Gastroesophageal sphincter (tissue), 4 donors: ENCODE results near the gene CNTNAP2. TPM values are rescaled to one million over a fixed set of nuclear protein-coding genes. Genes with fewer than 3 reads are reported as not detected.

ENCODE experiments used
- ATAC-seq: fragments of 150-250 bp; one replicate; pipeline ENCODE4 v1.9.1; 2016; ENCODE audit warnings: mild to moderate bottlenecking, moderate library complexity
- H3K27ac ChIP-seq, 4 donors: fragments of 200-600 bp; sonication (generic) in 3 of 4; 1 replicate in 3 of 4; 2 replicates in 1 of 4; pipeline ENCODE4 v1.5.1; 2016 to 2019
- H3K27me3 ChIP-seq: fragments of 200-600 bp; sonication (generic); one replicate; pipeline ENCODE4 v1.5.1; 2019
- H3K36me3 ChIP-seq, 2 donors: fragments of 200-600 bp; sonication (generic); one replicate each; pipeline ENCODE4 v1.5.1; 2019; ENCODE audit warnings: control low read depth in 1 of 2
- H3K4me1 ChIP-seq, 3 donors: fragments of 200-600 bp; sonication (generic); 1 replicate in 2 of 3; 2 replicates in 1 of 3; pipeline ENCODE4 v1.5.1; 2016 to 2019; ENCODE audit warnings: control low read depth in 2 of 3
- H3K4me3 ChIP-seq, 2 donors: fragments of 200-600 bp; sonication (generic); one replicate each; pipeline ENCODE4 v1.5.1; 2019; ENCODE audit warnings: mild to moderate bottlenecking in 1 of 2, moderate library complexity in 1 of 2
- H3K9me3 ChIP-seq, 3 donors: fragments of 200-600 bp; sonication (generic); one replicate each; pipeline ENCODE4 v1.5.1; 2017 to 2019; ENCODE audit warnings: control low read depth in 2 of 3
- EP300 ChIP-seq: sonication (generic); formaldehyde crosslinking; IDR thresholded peaks from one replicate; pipeline ENCODE4 v1.6.1; 2017; ENCODE audit warnings: antibody characterized with exemption, mild to moderate bottlenecking
- POLR2A ChIP-seq, 2 donors: fragments of 450-650 bp; IDR thresholded peaks; one replicate each; pipeline ENCODE4 v1.6.1; 2017; ENCODE audit warnings: antibody characterized with exemption in 2 of 2, mild to moderate bottlenecking in 2 of 2, moderate library complexity in 1 of 2
- POLR2AphosphoS5 ChIP-seq: sonication (generic); formaldehyde crosslinking; IDR thresholded peaks from one replicate; pipeline ENCODE4 v1.6.1; 2017; ENCODE audit warnings: antibody characterized with exemption
- WGBS, 2 donors: methylation state at CpG; one replicate each; pipeline ENCODE4 v1.1.5; 2018; ENCODE audit warnings: low coverage in 1 of 2; 5-methylcytosine and 5-hydroxymethylcytosine counted together
- total RNA-seq, 4 donors: library from RNA; depleted of rRNA; stranded (reverse); fragments of >200 nt; gene quantifications; one replicate each; pipeline ENCODE4 v1.1.0, GENCODE V29; 2016
- TF ChIP-seq, protein P1 (sequence below), 4 experiments: fragments of 200-600 bp in 2 of 4; fragments of 450-650 bp in 2 of 4; sonication (generic) in 1 of 4; IDR thresholded peaks; one replicate each; pipeline ENCODE4 v1.5.1; 2017 to 2019; ENCODE audit warnings: antibody characterized with exemption in 4 of 4, mild to moderate bottlenecking in 2 of 4, moderate library complexity in 2 of 4

CNTNAP2 gene
- total RNA-seq, 4 donors from 2014 or later: 1.5 to 8.9 (median 3.2) TPM

DNA sequence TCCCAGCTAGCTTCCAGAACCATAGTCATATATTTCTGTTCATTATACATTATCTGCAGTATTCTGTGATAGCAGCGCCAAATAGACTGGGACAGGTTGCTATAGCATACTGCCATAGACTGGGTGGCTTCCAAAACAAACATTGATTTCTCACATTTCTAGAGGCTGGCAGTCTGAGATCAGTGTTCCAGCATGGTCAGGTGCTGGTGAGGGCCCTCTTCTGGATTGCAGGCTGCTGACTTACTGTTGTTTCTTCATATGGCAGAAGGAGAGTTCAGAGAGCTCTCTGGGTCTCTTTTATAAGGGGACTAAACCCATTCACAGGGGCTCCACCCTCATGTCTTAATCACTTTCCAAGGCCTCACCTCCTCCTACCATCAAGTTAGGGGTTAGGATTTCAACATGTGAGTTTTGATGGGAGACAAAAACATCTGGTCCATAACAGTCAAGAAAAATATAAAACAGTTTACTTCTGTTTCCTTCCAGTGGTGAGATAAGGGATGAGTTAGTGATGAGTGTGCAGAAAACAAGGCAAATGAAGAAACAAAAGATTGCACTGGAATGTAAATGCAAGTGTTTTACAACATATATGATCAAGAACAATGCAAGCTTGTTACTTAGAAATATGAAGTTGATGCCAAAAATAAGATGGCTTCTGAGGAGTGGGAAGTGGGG lies 2074.9 kb downstream of the CNTNAP2 start:
- no peak for TF ChIP-seq POLR2AphosphoS5
- no peak for TF ChIP-seq EP300
- TF ChIP-seq, protein P1, sequence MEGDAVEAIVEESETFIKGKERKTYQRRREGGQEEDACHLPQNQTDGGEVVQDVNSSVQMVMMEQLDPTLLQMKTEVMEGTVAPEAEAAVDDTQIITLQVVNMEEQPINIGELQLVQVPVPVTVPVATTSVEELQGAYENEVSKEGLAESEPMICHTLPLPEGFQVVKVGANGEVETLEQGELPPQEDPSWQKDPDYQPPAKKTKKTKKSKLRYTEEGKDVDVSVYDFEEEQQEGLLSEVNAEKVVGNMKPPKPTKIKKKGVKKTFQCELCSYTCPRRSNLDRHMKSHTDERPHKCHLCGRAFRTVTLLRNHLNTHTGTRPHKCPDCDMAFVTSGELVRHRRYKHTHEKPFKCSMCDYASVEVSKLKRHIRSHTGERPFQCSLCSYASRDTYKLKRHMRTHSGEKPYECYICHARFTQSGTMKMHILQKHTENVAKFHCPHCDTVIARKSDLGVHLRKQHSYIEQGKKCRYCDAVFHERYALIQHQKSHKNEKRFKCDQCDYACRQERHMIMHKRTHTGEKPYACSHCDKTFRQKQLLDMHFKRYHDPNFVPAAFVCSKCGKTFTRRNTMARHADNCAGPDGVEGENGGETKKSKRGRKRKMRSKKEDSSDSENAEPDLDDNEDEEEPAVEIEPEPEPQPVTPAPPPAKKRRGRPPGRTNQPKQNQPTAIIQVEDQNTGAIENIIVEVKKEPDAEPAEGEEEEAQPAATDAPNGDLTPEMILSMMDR (IDR thresholded peaks at IDR 0.05): no peak
- TF ChIP-seq POLR2A (IDR thresholded peaks at IDR 0.05): no peak
- H3K9me3 ChIP-seq: no peaks in the 10 kb centered on the region
- 100% methylated on average over 1 of the region's 1 CpG; no CpG with 5 or more reads in 1 of the 2 donors for WGBS, 2 donors
- H3K4me1 ChIP-seq: no peaks in the 10 kb centered on the region
- ATAC-seq: no peak
- no peak overlapping the region for H3K4me3 ChIP-seq
- peaks cover 7% of the 10 kb centered on the region for H3K27me3 ChIP-seq
- no peak overlapping the region for H3K27ac ChIP-seq
- H3K36me3 ChIP-seq: no peaks in the 10 kb centered on the region

DNA sequence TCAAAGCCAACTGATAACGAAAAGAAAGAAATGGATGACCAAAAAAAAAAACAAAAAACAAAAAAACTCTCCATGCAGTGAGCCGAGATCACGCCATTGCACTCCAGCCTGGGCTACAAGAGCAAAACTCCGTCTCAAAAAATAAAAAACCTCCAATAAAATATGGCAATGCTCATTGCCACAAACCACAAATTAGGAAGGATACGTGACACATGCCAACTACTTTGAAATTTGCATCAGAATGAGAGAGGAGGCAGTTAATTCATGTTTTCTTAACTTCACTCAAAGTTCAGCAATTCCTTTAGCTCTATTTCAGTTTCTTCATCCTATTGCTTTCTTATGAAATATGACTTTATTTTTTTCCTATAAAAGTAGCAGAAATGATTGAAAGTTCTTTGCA lies 2075.9 kb downstream of the CNTNAP2 start:
- no peak for TF ChIP-seq POLR2A (IDR thresholded peaks at IDR 0.05)
- no peak for TF ChIP-seq POLR2AphosphoS5
- TF ChIP-seq, protein P1 (IDR thresholded peaks at IDR 0.05): no peak
- no peak for TF ChIP-seq EP300
- WGBS, 2 donors: 80 to 90% methylated on average over 3 to 5 of the region's 5 CpGs
- Histone ChIP-seq H3K4me3 (no peak overlapping the region), H3K9me3 (no peaks in the 10 kb centered on the region), H3K27me3 (peaks cover 10% of the 10 kb centered on the region), H3K27ac (no peak overlapping the region), H3K36me3 (no peaks in the 10 kb centered on the region), H3K4me1 (no peaks in the 10 kb centered on the region)
- ATAC-seq: no peak

DNA sequence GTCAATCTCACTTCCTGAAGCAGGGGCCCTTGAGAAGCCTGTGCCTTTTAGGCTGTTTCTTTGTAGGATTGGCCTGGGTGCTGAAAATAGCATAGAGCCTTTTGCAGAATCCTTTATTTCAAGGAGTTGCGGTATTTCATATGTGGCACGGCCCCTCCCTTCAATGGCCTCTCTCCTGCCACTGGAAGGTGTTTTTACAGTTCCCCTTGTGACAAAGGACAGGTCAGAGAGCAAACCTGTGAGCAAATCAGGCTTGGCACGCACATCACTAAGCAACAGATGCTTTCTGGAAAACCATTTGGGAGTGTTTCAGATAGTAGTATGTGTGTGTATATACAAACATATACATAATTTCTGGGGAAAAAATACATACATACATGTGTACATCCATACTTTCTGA lies 2085.4 kb downstream of the CNTNAP2 start:
- ATAC-seq: no peak
- Histone ChIP-seq H3K9me3 (no peaks in the 10 kb centered on the region), H3K36me3 (no peaks in the 10 kb centered on the region), H3K4me1 (no peaks in the 10 kb centered on the region), H3K27ac (no peak overlapping the region), H3K27me3 (no peaks in the 10 kb centered on the region), H3K4me3 (no peak overlapping the region)
- WGBS, 2 donors: 71 to 76% methylated on average over 3 of the region's 3 CpGs
- no peak for TF ChIP-seq POLR2A (IDR thresholded peaks at IDR 0.05)
- TF ChIP-seq, protein P1 (IDR thresholded peaks at IDR 0.05): no peak
- no peak for TF ChIP-seq EP300
- no peak for TF ChIP-seq POLR2AphosphoS5

DNA sequence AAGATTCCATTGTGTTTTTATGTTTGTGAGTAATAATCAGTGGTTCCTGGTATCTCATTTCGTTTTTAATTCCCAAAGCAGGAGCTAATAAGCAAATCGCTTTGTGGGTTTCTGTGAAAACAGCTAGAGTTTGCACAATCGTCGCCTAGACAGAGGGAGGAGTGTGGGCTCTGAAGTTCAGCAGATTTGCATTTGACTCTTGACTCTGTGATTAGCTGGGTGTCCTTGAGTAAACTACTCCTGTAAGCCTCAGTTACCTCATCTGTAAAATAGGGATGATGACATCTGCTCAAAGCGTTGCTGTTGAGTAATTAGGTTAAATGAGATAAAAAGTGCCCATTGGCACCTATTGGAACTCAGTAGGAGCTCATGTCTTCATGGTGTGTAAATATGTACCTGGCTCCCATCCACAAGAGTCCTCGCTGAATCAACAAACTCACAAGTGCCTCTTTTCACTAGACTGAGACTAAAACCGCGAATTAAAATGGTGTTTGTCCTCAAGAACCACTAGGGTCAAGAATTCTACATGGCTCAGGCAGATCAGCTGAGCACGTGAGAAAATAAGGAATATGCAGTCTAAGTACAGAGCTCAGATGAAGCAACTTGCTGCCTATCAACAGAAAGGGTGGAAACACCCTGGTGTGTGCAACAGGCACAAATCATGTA lies 2088.2 kb downstream of the CNTNAP2 start:
- H3K4me1 ChIP-seq: no peaks in the 10 kb centered on the region
- 87 to 91% methylated on average over 6 to 9 of the region's 9 CpGs for WGBS, 2 donors
- H3K9me3 ChIP-seq: no peaks in the 10 kb centered on the region
- H3K36me3 ChIP-seq: no peaks in the 10 kb centered on the region
- no peaks in the 10 kb centered on the region for H3K27me3 ChIP-seq
- no peak overlapping the region for H3K4me3 ChIP-seq
- TF ChIP-seq, protein P1 (IDR thresholded peaks at IDR 0.05): no peak
- TF ChIP-seq EP300 (no peak), POLR2A (IDR thresholded peaks at IDR 0.05) (no peak), POLR2AphosphoS5 (no peak)
- no peak for ATAC-seq
- H3K27ac ChIP-seq: no peak overlapping the region
